Dedifferentiated amniotic fluid mesenchymal stem cell (primary cell): ENCODE results near the gene LTBP4.

Source experiments
- DNase-seq: peaks from one replicate; pipeline ENCODE4 v3.0.0-alpha.2; 2016; ENCODE audit errors: extremely low spot score

The LTBP4 gene

GRCh38 chr19:40662925-40663694 is 61.9 kb downstream of the LTBP4 start:
- peak; percentile 74 for DNase-seq

DNA sequence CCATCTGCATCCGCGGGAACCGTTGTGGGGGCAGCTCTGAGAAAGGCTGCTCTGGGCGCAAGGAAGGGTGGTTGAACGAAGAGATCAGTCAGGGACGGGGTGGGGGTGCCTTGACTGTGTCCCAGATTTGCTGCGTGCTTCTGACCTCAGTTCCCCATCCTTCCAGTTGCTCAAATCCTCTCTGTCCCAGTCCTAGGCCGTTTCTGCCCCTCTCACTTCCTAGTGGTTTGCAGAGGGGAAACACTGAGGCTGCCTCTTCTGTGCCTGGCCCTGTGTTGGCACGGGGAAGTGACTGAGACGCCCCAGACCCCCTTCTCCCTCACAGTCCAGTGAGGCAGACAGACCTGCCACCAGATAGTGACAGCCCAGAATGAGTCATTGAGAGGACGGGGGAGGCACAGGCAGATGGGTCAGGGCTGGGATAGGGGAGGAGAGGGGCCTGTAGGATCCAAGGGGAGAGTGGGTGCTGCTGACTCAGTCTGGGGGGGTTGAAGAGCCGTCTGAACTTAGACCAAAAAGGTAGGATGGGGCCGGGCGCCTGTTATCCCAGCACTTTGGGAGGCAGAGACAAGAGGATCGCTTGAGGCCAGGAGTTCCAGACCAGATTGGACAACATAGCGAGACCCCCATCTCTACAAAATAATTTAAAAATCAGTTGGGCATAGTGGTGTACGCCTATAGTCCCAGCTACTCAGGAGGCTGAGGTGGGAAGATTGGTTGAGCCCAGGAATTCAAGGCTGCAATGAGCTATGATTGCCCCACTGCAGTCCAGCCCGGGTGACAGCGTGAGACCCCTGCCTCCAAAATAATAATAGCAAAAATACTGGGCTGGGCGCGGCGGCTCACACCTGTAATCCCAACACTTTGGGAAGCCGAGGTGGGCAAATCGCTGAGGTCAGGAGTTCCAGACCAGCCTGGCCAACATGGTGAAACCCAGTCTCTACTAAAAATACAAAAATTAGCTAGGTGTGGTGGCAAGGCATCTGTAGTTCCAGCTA is 62.8 kb downstream of the LTBP4 start:
- no peak for DNase-seq

GRCh38 chr19:40666803-40667438 is 65.8 kb downstream of the LTBP4 start:
- no peak for DNase-seq

DNA sequence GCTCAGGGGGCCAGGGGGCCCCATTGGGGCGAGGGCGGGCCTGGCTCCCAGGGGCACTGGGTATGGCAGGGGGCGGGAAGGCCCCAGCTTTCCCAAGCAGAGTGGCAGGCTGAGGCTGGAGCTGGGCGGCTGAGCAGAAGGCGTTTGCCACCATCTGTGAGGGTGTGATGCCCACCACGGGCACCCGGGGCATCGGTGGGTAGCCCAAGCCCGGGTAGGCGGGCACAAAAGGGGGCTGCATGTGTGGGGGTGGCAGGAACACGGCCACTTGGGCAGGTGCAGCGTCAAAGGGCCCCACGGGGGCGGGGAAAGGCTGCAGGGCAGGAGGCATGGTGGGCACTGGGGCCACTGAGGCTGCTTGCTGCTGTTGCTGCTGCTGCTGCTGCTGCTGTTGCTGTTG is 66.4 kb downstream of the LTBP4 start:
- DNase-seq = no peak

DNA sequence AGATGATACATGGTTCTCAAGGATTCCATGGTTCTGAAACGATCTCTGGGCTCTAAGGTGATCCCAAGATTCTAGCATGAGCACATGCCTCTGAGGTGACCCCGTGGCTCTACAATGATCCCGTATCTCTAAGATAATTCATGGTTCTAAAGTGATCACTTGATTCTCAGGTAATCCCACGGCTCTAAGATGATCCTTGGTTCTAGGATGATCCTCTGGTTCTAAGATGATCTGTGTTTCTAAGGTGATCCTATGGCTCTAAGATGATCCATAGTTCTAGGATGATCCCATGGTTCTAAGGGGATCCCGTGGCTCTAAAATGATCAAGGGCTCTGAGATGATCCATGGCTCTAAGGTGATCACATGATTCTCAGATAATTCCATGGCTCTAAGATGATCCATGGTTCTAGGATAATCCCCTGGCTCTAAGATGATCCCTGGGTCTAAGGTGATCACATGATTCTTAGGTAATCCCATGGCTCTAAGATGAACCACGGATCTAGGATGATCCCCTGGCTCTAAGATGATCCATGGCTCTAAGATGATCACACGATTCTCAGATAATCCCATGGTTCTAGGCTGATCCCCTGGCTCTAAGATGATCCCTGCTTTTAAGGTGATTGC is 67.9 kb downstream of the LTBP4 start:
- DNase-seq = no peak

DNA sequence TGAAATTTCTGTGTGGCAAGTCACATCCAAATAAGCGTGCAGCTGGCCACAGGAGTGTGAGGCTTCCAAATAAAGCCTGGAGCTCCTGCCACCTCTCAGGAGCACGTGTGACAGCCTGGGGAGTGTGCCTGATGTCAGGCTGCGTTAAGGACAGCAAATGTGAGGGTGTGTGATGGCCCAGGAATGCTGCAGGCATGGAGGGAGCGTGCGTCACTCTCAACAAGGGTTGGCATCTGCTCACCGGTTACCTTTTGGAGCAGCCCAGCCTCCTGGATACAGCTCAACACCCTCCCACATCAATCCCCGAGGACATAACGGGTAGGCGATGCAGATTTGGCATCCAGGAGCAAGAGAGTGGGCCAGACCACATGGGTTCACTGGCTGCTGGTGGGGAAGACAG is 70.2 kb downstream of the LTBP4 start:
- DNase-seq = no peak

DNA sequence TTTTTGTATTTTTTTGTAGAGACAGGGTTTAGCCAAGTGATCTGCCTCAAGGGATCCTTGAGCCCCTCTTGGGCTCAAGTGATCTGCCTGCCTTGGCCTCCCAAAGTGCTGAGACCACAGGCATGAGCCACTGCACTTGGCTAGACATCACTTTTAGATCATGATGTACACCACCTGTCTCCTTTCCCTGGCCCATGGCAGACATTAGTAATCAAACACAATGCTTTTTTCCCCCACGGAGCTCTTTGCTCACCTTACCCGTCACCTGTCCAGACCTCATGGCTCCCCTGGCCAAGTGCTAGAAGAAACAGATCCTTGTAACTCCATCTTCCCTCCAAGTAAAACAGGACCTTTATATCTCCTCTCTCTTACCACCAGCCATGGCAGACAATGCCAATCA is 70.9 kb downstream of the LTBP4 start:
- no peak for DNase-seq

DNA sequence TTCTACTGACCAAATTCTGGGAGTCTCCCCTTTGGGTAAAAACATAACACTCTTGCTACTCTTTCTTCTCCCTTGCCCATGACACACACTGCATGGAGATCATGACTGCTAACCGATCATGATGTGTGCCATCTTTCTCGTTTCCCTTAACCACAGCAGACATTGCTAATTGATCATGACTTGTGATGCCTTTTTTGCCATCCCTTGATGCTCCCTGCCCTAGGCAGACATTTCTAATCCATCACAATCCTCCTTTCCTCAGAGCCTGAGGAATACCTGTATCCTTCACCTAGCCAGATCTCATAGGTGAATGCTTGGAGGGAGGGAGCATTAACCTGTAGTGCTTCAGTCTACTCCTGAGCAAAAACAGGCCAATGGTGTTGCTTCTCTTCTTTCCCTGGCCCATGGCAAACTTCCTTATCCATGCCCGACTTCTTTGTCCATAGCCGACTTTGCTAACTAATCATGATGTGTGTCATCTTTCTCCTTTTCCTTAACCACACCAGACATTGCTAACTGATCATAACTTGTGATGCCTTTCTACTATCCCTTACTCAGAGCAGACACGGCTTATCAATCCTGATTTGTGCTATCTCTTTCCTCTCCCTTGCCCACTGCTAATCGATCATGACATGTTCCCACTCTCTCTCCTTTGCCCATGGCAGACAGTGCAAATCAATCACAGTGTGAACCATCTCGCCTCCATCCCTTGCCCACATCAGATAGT is 71.6 kb downstream of the LTBP4 start:
- no peak for DNase-seq

DNA sequence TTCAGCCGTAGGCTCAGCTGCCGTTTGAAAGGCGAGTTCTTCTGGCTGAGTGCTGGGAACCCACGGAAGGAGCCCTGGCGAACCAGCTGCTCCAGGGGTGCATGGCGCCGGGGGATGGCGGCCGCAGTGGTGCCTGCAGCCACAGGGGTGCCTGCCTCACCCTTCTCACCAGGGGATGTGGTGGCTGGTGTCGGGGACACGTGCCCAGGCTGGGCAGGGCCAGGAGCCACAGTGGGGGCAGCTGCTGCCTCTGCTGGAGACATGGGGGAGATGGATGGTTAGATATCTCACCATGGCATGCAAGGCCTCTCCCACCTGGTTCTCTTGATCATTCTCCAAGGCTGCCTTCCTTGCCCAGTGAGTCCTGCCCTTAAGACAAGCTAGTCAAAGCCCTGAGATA is 72.2 kb downstream of the LTBP4 start:
- no peak for DNase-seq

GRCh38 chr19:40674291-40674690 is 73.1 kb downstream of the LTBP4 start:
- peak; percentile 54 for DNase-seq

- DNase-seq = no peak
Measured at GRCh38 chr19:40677156-40677555, 76.0 kb downstream of the LTBP4 start.
